GM12878 (cell line): Measurements from ENCODE around the gene SFXN2. TPM values are rescaled to one million over a fixed set of nuclear protein-coding genes. Genes with fewer than 3 reads are reported as not detected.

ENCODE experiments used
- ATAC-seq: fragments of 200-7000 bp; cut with Tn5 transposase; 3 replicates; pipeline ENCODE4 v1.9.1; 2020; ENCODE audit warnings: mild to moderate bottlenecking, moderate library complexity
- BruUV-seq: library from RNA; stranded (reverse); fragments of 400-500 nt; replicated peaks from 2 replicates; lab custom pipeline; 2021; lab: Mats Ljungman, UMichigan
- CTCF ChIA-PET: fragments of 300-600 bp; sonication (Branson Sonifier 250); formaldehyde crosslinking; extraction: SDS; loops from one replicate; lab custom pipeline; 2021; ENCODE audit warnings: inconsistent platforms; lab: Yijun Ruan, JAX
- POLR2A ChIA-PET: fragments of 350-600 bp; formaldehyde crosslinking; extraction: SDS; loops from one replicate; lab custom pipeline; 2021; ENCODE audit warnings: inconsistent platforms; lab: Charles Lee
- RAD21 ChIA-PET: fragments of 300-600 bp; sonication (Branson Sonifier 250); formaldehyde crosslinking; loops from one replicate; lab custom pipeline; 2023; ENCODE audit warnings: antibody characterized with exemption; ENCODE audit not compliant: unreplicated experiment; lab: Charles Lee
- SMC1A ChIA-PET: fragments of 300-600 bp; sonication (Branson Sonifier 250); formaldehyde crosslinking; loops from one replicate; lab custom pipeline; 2023; ENCODE audit not compliant: unreplicated experiment, uncharacterized antibody; lab: Charles Lee
- DNase-seq: peaks from one replicate; pipeline ENCODE4 v3.0.0-alpha.2; 2011; ENCODE audit warnings: low read depth, low spot score
- FAIRE-seq: peaks from 3 replicates; lab custom pipeline; 2011; peaks lifted over from hg19 to GRCh38; lab: Jason Lieb, UNC
- H2AFZ ChIP-seq: 2 replicates; pipeline ENCODE4 v1.6.0; 2011; ENCODE audit warnings: low read depth, low read length, control low read depth; ENCODE audit not compliant: control insufficient read depth
- H3K27ac ChIP-seq: 2 replicates; pipeline ENCODE4 v1.5.1; 2011; ENCODE audit warnings: control low read depth; ENCODE audit not compliant: control insufficient read depth, insufficient read depth
- H3K27me3 ChIP-seq, 2 experiments: replicated peaks in 1 of 2; 2 replicates each; pipeline versions ENCODE4 v1.6.0 to v1.6.1; 2011; ENCODE audit warnings: low read length in 1 of 2; ENCODE audit not compliant: control insufficient read depth in 2 of 2, insufficient read depth in 2 of 2
- H3K36me3 ChIP-seq, 2 experiments: 2 replicates each; pipeline ENCODE4 v1.5.1; 2011; ENCODE audit warnings: low read length in 1 of 2; ENCODE audit not compliant: control insufficient read depth in 2 of 2, insufficient read depth in 2 of 2
- H3K4me1 ChIP-seq: 2 replicates; pipeline ENCODE4 v1.6.1; 2011; ENCODE audit warnings: mild to moderate bottlenecking, low read length, moderate library complexity, mixed read lengths; ENCODE audit not compliant: control insufficient read depth, insufficient read depth
- H3K4me2 ChIP-seq: 2 replicates; pipeline ENCODE4 v1.6.0; 2011; ENCODE audit warnings: control low read depth; ENCODE audit not compliant: control insufficient read depth, insufficient read depth
- H3K4me3 ChIP-seq: fragments of 200-600 bp; sonication (generic); 2 replicates; pipeline ENCODE4 v1.5.1; 2016
- H3K79me2 ChIP-seq: 2 replicates; pipeline ENCODE4 v1.6.0; 2011; ENCODE audit warnings: low read length; ENCODE audit not compliant: control insufficient read depth, insufficient read depth
- H3K9ac ChIP-seq: 2 replicates; pipeline ENCODE4 v1.8.0; 2011; ENCODE audit warnings: low read length, control low read depth, mixed read lengths; ENCODE audit not compliant: control insufficient read depth, insufficient read depth
- H3K9me3 ChIP-seq: replicated peaks from 3 replicates; pipeline ENCODE4 v1.5.1; 2011; ENCODE audit warnings: mild to moderate bottlenecking, low read length; ENCODE audit not compliant: control insufficient read depth, insufficient read depth
- H4K20me1 ChIP-seq: 2 replicates; pipeline ENCODE4 v1.6.0; 2011; ENCODE audit not compliant: control insufficient read depth, insufficient read depth
- BHLHE40 ChIP-seq, 2 experiments: fragments of 450-650 bp in 1 of 2; IDR thresholded peaks; 2 replicates each; pipeline ENCODE4 v1.6.1; 2011 to 2017; ENCODE audit warnings: low read depth in 2 of 2, borderline replicate concordance in 1 of 2, improper control_type of control experiment in 1 of 2, low read length in 1 of 2, mild to moderate bottlenecking in 1 of 2
- CTCF ChIP-seq, 3 experiments: IDR thresholded peaks in 2 of 3; conservative IDR thresholded peaks in 1 of 3; 2 replicates each; pipeline ENCODE4 v1.5.1; 2011; ENCODE audit warnings: low read depth in 3 of 3, low read length in 3 of 3, mild to moderate bottlenecking in 3 of 3, control low read depth in 2 of 3, moderate library complexity in 2 of 3, inconsistent platforms in 1 of 3, mixed read lengths in 1 of 3; ENCODE audit not compliant: control insufficient read depth in 2 of 3, insufficient read depth in 1 of 3; ENCODE audit errors: extremely low read depth in 1 of 3
- IKZF1 ChIP-seq: fragments of 450-650 bp; conservative IDR thresholded peaks from 2 replicates; pipeline ENCODE4 v1.6.1; 2017; ENCODE audit warnings: antibody characterized with exemption, mild to moderate bottlenecking
- IKZF2 ChIP-seq, 2 experiments: fragments of 450-650 bp; IDR thresholded peaks; 2 replicates each; pipeline ENCODE4 v1.6.1; 2017; ENCODE audit warnings: mild to moderate bottlenecking in 2 of 2, moderate library complexity in 2 of 2
- LARP7 ChIP-seq: fragments of 450-650 bp; IDR thresholded peaks from 2 replicates; pipeline ENCODE4 v1.6.1; 2017; ENCODE audit warnings: mild to moderate bottlenecking
- MEF2B ChIP-seq: fragments of 450-650 bp; IDR thresholded peaks from 2 replicates; pipeline ENCODE4 v1.6.1; 2018; ENCODE audit warnings: mild to moderate bottlenecking, moderate library complexity; ENCODE audit not compliant: partially characterized antibody, poor library complexity, severe bottlenecking
- POLR2A ChIP-seq: IDR thresholded peaks from 2 replicates; pipeline ENCODE4 v1.6.1; 2011; ENCODE audit warnings: low read depth, mild to moderate bottlenecking, low read length
- RAD21 ChIP-seq: IDR thresholded peaks from 2 replicates; pipeline ENCODE4 v1.6.1; 2011; ENCODE audit warnings: mild to moderate bottlenecking, low read depth, low read length, moderate library complexity; ENCODE audit not compliant: insufficient read depth
- SKIL ChIP-seq: fragments of 450-650 bp; IDR thresholded peaks from 2 replicates; pipeline ENCODE4 v1.6.1; 2017; ENCODE audit warnings: mild to moderate bottlenecking, low read depth, inconsistent platforms; ENCODE audit not compliant: poor library complexity, severe bottlenecking
- SMC3 ChIP-seq: IDR thresholded peaks from 2 replicates; pipeline ENCODE4 v1.6.1; 2011; ENCODE audit warnings: low read length, improper control_type of control experiment, borderline replicate concordance
- TCF7 ChIP-seq: IDR thresholded peaks from 2 replicates; pipeline ENCODE4 v1.6.1; 2014; ENCODE audit warnings: antibody characterized with exemption, borderline replicate concordance
- YY1 ChIP-seq: IDR thresholded peaks from 2 replicates; pipeline ENCODE4 v1.6.1; 2011; ENCODE audit warnings: low read depth, mild to moderate bottlenecking, low read length
- WGBS: methylation state at CpG from one replicate; pipeline ENCODE4 v1.1.6; 2016; ENCODE audit warnings: low lambda C conversion rate; ENCODE audit not compliant: insufficient replicate concordance, insufficient coverage; ENCODE audit errors: missing lambda C conversion rate; 5-methylcytosine and 5-hydroxymethylcytosine counted together
- in situ Hi-C: fragments of 300-500 bp; cut with MboI; formaldehyde crosslinking; loops from 9 replicates; pipeline ENCODE4 v1.14.3; 2018; ENCODE audit warnings: mixed read lengths
- intact Hi-C: fragments of 100-400 bp; cut with micrococcal nuclease; formaldehyde crosslinking; loops from one replicate; pipeline ENCODE4 v1.14.2; 2022; ENCODE audit not compliant: unreplicated experiment
- polyA plus RNA-seq, 11 experiments: library from polyadenylated mRNA; depleted of rRNA in 4 of 11; unstranded in 6 of 11; stranded (reverse) in 5 of 11; fragments of >200 nt; fragmentation: Nextera tagmentation in 4 of 11; fragmentation: Illumina TruSeq in 1 of 11; extraction: Ambion mirVana in 4 of 11; extraction: Trizol in 1 of 11; gene quantifications; 1 replicate in 1 of 11; 2 replicates in 10 of 11; pipeline versions ENCODE4 v1.2.1 to v1.2.3, GENCODE V29; 2011 to 2016; ENCODE audit warnings: inconsistent platforms in 2 of 11, missing spikeins in 2 of 11, low read depth in 1 of 11
- total RNA-seq, 4 experiments: library from RNA; depleted of rRNA in 3 of 4; stranded (reverse); fragments of >200 nt in 3 of 4; fragmentation: Illumina TruSeq in 1 of 4; extraction: Trizol in 1 of 4; gene quantifications; 2 replicates each; pipeline versions ENCODE4 v1.2.1 to v1.2.3, GENCODE V29; 2013 to 2021

SFXN2 gene
- total and polyA plus RNA-seq, 10 of the 15 experiments (the other 5 are each of a cell fraction or from before 2014, with no cell fraction given): 8.8 to 22.5 (median 18.5) TPM

- Histone ChIP-seq H3K9me3 (no peaks in the 10 kb centered on the region), H3K4me3 (no peak overlapping the region), H4K20me1 (no peaks in the 10 kb centered on the region), H3K9ac (no peak overlapping the region), H3K27ac (no peak overlapping the region), H3K79me2 (no peaks in the 10 kb centered on the region), H3K27me3 (no peaks in the 10 kb centered on the region), H3K4me2 (no peak overlapping the region), H3K36me3 (peaks cover 10 to 18% of the 10 kb centered on the region in 2 experiments; a peak in 3 of 4 replicates), H3K4me1 (no peaks in the 10 kb centered on the region), H2AFZ (no peak overlapping the region)
- DNase-seq: no peak
- BruUV-seq: no TSS peak
- FAIRE-seq: peak; percentile 38
- SMC1A ChIA-PET: no interaction called here
- intact Hi-C loops (loop anchor here (1.0 to 10.0 kb wide), 3 partner anchors 108 to 335 kb away; partner anchors contain the start of gene CYP17A1), in situ Hi-C loops (loop anchor here (5.0 kb wide), 1 partner anchor 173 kb away; no protein-coding TSS in a partner anchor)
- peak; percentile 67 for TF ChIP-seq IKZF1
- no peak for TF ChIP-seq POLR2A
- TF ChIP-seq RAD21: peak; percentile 78
- no peak for TF ChIP-seq TCF7
- TF ChIP-seq IKZF2 (IDR thresholded peaks at IDR 0.05): peak; percentile 28 to 59; a peak in 2 of 4 replicates
- 0 out of 2 replicates have a peak, but pooled peaks have one; percentile 28 for TF ChIP-seq YY1
- TF ChIP-seq SMC3: peak; percentile 82
- no peak for TF ChIP-seq LARP7
- TF ChIP-seq MEF2B: peak; percentile 46
- TF ChIP-seq SKIL: no peak
- TF ChIP-seq BHLHE40 (IDR thresholded peaks at IDR 0.05; ENCODE audit: borderline replicate concordance in 1 of 2, low read depth in 2 of 2, low read length in 1 of 2): peak; percentile 7 to 28; a peak in 1 of 4 replicates
- peak; percentile 87 to 92 (median 88) for TF ChIP-seq CTCF (IDR thresholded peaks at IDR 0.05 in 2 of 3, conservative IDR thresholded peaks at IDR 0.05 in 1 of 3; ENCODE audit: control insufficient read depth in 2 of 3, extremely low read depth in 1 of 3, insufficient read depth in 1 of 3, low read depth in 3 of 3, low read length in 3 of 3)
- RAD21 ChIA-PET: interaction anchor here (0.8 kb wide), 1 partner anchor 172 kb away, joined by 3 read pairs; no protein-coding TSS in a partner anchor
- peak; percentile 99 for ATAC-seq
- POLR2A ChIA-PET: interaction anchor here (0.6 kb wide), 1 partner anchor 8 kb away, joined by 3 read pairs; no protein-coding TSS in a partner anchor
- CTCF ChIA-PET: interaction anchor here (1.0 to 2.9 kb wide), 6 partner anchors 8 to 182 kb away, joined by 3 to 9 read pairs (median 4); partner anchors contain the start of genes ARL3 and SFXN2
- 66% methylated on average over 30 of the region's 30 CpGs for WGBS
Measured at GRCh38 chr10:102729029-102730026, 14.9 kb downstream of the SFXN2 start.
